ENCODE results near the gene EGFLAM. TPM values are rescaled to one million over a fixed set of nuclear protein-coding genes. Genes with fewer than 3 reads are reported as not detected.

EGFLAM gene
- total and polyA plus RNA-seq, 2 experiments from 2014 or later: 0.24 to 1.9 TPM

GRCh38 chr5:38373743-38374142, 115.4 kb downstream of the EGFLAM start:
- Mint-ChIP-seq H3K4me3 (no peak overlapping the region), H3K27me3 (ENCODE audit: insufficient read depth, low read depth, poor library complexity) (peaks cover 2% of the 10 kb centered on the region), H3K9me3 (no peaks in the 10 kb centered on the region), H3K27ac (no peak overlapping the region), H3K4me1 (peaks cover 19% of the 10 kb centered on the region), H3K36me3 (ENCODE audit: low read depth) (no peaks in the 10 kb centered on the region)
- Histone ChIP-seq H3K27ac (ENCODE audit: low read depth) (no peak overlapping the region), H3K9me2 (ENCODE audit: insufficient read depth) (no peaks in the 10 kb centered on the region), H4K20me1 (replicated peaks; ENCODE audit: insufficient read depth) (no peaks in the 10 kb centered on the region), H3K4me2 (no peak overlapping the region), H3K27me3 (ENCODE audit: insufficient read depth) (no peaks in the 10 kb centered on the region), H3F3A (replicated peaks; ENCODE audit: low read depth) (no peaks in the 10 kb centered on the region), H3K36me3 (ENCODE audit: insufficient read depth) (no peaks in the 10 kb centered on the region), H3K79me2 (replicated peaks; ENCODE audit: insufficient read depth) (no peaks in the 10 kb centered on the region), H2AFZ (no peak overlapping the region), H3K4me3 (no peak overlapping the region), H3K4me1 (ENCODE audit: insufficient read depth) (no peaks in the 10 kb centered on the region)
- DNase-seq (ENCODE audit: low spot score) (no peak), ATAC-seq (no peak)
- no peak for TF ChIP-seq ZNF462 (CRISPR knock-in tag; IDR thresholded peaks at IDR 0.05)

- DNase-seq (ENCODE audit: low spot score): no peak
Measured at GRCh38 chr5:38375423-38375822, 117.1 kb downstream of the EGFLAM start.

More at GRCh38 chr5:38375423-38375822, 117.1 kb downstream of the EGFLAM start:
- Mint-ChIP-seq H3K9me3 (no peaks in the 10 kb centered on the region), H3K27me3 (ENCODE audit: insufficient read depth, low read depth, poor library complexity) (peaks cover 4% of the 10 kb centered on the region), H3K4me3 (no peak overlapping the region), H3K4me1 (peaks cover 34% of the 10 kb centered on the region), H3K27ac (no peak overlapping the region), H3K36me3 (ENCODE audit: low read depth) (no peaks in the 10 kb centered on the region)
- Histone ChIP-seq H3K9me2 (ENCODE audit: insufficient read depth) (no peaks in the 10 kb centered on the region), H3K36me3 (ENCODE audit: insufficient read depth) (no peaks in the 10 kb centered on the region), H4K20me1 (replicated peaks; ENCODE audit: insufficient read depth) (no peaks in the 10 kb centered on the region), H3K27me3 (ENCODE audit: insufficient read depth) (no peaks in the 10 kb centered on the region), H2AFZ (no peak overlapping the region), H3K79me2 (replicated peaks; ENCODE audit: insufficient read depth) (no peaks in the 10 kb centered on the region), H3F3A (replicated peaks; ENCODE audit: low read depth) (no peaks in the 10 kb centered on the region), H3K4me2 (no peak overlapping the region), H3K4me1 (ENCODE audit: insufficient read depth) (peaks cover 10% of the 10 kb centered on the region), H3K4me3 (no peak overlapping the region), H3K27ac (ENCODE audit: low read depth) (no peak overlapping the region)
- ATAC-seq: no peak
- no peak for TF ChIP-seq STAT1 (IDR thresholded peaks at IDR 0.05; ENCODE audit: unreplicated experiment)

All from GM23338 (cell line).